Hematopoietic multipotent progenitor cell treated with erythropoietin and hydrocortisone succinate and interleukin-3 and kit ligand, for 15 days (in vitro differentiated cells): ENCODE measurements around the gene SPA17.
A peak's percentile ranks its signal among the peaks of the same experiment; 100 is the strongest.

Experiments used
- DNase-seq: peaks from one replicate; pipeline ENCODE4 v3.0.0-alpha.2; 2015; ENCODE audit warnings: low spot score

Gene SPA17

GRCh38 chr11:124673333-124674167 is at the start of gene SPA17, which contains the start of gene SIAE:
Gene SPA17, plus strand, starts transcription at chr11:124673904. Its CDS starts 1,361 bp downstream, at chr11:124675265.
Gene SIAE, minus strand, starts transcription at chr11:124673739. Its CDS starts 31 bp downstream, at chr11:124673708.
- DNase-seq = peak; percentile 87

DNA sequence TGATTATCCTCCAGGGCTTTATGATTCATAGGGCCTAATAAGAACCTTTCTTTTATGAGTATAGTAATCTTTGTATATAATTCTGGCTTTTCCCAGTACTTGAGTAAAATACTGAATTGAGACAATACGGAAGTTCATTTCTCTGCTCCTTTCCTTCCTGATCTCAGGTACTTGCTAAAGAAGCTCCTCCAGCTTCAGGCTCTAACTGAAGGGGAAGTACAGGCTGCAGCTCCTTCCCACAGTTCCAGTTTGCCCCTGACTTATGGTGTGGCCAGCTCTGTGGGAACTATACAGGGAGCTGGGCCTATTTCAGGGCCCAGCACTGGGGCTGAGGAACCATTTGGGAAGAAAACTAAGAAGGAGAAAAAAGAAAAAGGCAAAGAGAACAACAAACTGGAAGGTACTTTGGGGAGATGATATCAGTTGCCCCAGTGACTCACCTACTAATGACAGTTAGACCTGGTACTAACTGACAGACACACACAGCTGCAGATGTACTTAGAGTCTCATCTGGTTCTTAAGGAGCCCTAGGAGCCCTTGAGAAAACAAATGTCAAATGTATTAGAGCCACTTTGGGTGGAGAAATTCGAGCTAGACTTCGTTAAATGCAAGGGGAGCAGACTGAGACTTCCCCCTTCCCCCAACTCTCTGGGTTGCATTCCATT is 48.1 kb upstream of the SPA17 start:
- DNase-seq = no peak

GRCh38 chr11:124627546-124627945 is 46.2 kb upstream of the SPA17 start:
- DNase-seq = no peak

GRCh38 chr11:124629961-124630360 is 43.7 kb upstream of the SPA17 start:
- DNase-seq = no peak

DNA sequence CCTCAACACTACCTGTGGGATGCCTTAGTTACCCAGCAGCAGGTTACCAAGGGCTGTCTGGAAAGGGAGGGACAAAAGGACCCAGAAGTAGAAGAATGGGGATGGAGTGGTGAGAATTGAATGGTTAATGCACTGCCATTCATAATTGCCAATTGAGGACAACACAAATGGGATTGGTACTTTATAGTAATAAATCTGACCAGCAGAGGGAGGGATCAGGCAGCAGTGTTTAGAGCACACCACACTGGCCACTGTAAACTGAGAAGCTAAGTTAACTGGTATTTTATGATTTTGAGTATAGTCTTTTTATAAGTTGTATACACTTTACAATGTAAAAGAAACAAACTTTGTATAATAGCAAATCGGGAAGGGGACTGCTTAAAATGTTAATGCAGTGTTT is 40.3 kb upstream of the SPA17 start:
- no peak for DNase-seq

- DNase-seq = no peak
Observed at GRCh38 chr11:124635932-124636331, 37.8 kb upstream of the SPA17 start.

- no peak for DNase-seq
Observed at GRCh38 chr11:124638500-124638899, 35.2 kb upstream of the SPA17 start.

DNA sequence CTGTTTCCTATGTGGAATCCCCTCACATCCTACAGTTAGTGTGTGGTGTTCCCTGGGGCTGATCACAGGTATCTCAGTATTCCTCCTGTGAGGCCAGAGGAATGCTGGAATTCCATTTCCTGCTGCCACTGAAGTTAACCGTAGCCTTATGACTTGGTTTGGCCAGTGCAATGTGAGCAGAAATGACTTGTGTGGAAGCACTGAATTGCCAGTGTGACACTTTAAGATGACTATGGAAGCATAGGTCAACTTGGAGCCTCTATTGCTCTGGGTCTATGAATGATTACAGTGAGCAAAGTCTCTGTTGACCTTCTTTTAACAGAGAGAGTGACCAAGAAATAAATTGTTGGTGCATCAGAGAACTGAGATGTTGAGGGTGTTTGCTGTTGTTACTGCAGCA is 34.5 kb upstream of the SPA17 start:
- no peak for DNase-seq

DNA sequence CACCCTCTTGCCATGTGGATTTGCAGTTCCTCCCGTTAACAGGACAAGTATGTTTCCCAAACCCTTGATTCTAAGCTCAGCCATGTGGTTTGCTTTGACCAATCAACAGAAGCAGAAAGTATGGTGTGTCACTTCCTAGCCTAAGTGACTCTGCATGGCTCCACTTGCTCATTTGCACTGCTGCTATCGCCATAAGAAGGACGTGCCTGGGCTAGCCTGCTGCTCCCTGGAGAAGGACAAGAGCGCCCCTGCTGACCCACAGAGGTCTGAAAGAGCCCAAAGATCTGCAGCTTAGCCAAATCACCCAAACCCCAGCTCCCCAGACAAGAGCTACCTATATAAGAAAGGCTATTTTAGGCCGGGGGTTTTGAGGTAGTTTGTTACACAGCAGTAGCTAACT is 33.0 kb upstream of the SPA17 start:
- no peak for DNase-seq

DNA sequence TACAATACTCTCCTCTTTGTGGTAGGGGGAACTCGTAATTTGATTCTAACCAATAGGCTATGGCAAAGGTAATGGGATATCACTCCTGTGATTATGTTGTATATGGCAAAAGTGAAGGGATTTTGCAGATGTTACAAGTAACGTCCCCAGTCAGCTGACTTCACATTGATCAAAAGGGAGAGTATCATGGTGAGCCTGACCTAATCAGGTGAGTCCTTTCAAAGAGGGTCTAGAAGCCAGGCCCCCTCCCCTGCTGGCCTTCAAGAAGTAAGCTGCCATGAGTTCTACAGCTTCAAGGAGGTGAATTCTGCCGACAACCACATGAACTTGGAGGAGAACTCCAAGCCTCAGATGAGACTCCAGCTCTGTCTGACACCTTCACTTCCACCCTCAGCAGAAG is 31.1 kb upstream of the SPA17 start:
- DNase-seq = no peak

- DNase-seq = no peak
Observed at GRCh38 chr11:124643042-124643604, 30.6 kb upstream of the SPA17 start.

DNA sequence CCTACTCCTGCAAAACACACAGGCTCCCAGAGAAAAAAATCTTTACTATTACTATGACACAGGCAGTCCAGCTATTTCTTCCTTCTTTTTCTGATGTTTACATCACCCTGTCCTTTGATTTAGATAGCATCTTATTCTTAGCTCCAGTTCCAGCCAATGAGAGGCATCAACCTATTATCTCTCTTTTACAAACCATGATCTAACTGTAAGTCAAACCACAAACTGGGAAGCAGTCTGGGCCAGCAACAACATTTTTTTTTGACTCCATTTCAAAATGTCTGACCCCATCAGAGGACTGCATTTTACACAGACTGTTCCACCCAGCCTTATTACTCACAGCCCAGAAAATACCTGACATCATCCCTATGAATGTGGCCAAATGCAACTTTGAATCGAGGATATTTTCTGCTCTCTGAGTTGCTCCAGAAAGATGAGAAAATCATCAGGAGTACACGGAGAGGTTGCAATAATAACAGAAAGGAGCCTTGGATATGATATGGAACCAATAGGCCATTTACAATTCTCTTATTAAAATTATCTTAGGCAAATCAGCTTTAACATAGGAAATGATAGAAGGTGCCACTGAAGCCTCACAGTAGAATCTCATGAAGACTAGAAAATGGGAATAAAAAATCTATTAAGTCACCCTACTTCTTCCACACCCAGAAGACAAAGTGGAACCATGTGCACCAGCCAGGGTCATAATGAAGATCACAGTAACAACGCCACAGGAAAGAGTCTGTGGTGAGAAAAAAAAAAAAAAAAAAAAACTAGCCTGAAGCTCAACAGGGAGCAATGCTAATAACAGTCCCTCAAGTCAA is 29.9 kb upstream of the SPA17 start:
- no peak for DNase-seq

DNA sequence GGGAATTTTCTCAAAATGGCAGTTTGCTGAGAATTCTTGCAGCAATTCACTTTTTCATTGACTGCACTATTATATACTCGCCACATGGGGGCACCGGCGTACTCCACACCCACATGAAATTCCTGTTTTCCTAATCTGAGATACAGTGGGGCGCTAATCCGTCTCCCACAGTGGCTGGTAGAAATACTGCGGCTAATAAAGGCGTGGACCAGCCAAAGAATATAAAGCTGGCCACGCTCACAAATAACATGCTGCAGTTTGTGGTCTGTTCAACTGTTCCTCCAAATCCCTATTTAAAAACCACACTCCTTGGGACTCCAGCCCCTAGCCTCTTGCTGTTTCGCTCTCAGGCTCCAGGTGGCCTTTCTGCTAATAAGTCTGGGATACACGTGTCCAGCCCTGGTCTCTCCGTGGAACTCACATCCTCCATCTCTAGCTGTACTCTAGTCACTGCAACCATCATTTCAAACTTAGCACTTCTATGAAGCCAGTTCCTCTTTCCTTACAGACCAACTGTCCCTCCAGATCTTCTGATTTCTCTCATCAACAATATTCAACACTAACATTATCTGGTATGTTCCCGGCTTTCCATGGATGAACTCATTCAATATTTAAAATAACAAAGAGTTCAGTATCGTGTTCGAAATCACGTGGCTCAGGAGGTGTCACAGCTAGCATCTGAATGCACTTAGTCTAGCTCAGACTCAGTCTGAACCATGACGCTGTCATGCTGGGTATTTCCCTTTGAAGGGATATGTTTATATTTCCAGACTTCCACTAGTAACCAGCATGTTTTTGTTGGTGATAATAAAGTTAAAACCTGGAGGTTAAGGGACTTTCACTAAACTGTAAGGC is 29.1 kb upstream of the SPA17 start:
- peak; percentile 61 for DNase-seq

DNA sequence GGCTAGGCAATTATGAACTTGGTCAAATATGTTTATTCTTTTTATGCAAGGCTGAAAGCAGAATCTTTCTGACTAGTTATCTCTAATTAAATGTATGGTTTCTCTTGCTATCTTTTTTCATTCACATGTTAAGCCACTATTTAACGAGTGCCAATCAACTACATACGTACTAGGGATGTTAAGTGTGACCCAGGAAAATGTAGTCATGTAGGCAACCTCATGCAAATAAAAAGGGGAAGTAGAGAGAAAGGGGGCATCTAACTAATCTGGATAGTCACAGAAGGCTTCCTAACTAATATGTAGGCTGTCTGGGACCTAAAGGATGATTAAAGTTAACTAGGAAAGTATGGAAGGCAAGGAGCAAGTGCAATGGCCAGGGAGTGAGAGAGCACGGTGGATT is 27.6 kb upstream of the SPA17 start:
- no peak for DNase-seq

DNA sequence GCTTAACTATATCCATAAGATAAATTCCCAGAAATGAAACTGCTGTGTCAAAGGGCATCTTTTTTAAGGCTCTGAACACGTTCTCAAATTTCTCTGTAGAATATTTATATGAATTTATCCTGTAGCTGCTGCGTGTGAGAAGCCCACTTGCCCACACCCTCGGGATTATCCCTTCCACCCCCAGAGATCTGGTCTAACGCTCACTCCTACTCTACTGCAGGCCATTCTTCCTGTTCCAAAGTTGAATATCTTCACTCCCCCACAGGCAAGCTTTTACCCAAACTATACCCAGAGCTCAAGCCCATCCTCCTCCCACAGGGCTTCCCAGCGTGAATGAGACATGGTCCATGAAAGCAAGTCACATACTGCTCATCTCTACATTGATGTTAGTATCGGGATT is 25.1 kb upstream of the SPA17 start:
- no peak for DNase-seq

DNA sequence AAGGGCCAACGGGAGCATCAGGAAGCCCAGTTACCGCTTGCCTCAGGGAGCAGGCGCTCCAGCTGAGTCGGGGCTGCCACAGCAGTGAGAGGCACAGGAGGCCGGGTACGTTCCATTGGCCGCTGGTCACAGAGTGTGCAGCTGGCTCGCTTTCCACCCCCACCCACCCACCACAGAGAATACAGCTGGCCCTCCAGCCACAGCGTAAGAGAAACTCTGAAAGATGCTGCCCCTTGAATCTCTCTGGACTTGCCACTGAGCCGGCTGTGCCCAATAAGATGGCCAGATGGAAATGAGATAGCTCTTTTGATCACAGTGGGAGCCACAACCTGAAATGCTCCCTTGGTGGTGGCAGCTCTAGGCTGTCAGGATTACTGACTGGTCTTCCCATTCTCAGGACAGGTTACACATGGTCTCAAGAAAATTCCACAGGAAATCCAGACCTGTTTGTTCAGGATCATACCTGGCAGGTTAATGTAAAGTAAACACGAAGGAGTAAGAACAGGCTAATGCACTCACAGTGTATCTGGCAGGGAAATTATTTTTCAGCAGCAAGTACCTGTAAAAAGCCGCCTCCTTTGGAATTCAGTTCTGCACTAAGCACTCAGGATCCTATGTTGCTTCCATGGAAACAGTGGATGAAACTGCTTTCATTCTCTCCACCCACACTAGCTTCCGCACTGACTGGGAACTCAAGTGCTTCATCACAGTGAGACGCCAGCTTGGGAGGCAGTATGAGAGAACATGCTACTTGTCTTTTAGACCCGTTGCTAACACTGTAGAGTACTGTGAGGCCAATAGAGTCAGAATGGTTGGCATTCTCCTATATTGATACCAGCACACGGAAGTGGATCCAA is 16.7 kb upstream of the SPA17 start:
- DNase-seq = no peak

DNA sequence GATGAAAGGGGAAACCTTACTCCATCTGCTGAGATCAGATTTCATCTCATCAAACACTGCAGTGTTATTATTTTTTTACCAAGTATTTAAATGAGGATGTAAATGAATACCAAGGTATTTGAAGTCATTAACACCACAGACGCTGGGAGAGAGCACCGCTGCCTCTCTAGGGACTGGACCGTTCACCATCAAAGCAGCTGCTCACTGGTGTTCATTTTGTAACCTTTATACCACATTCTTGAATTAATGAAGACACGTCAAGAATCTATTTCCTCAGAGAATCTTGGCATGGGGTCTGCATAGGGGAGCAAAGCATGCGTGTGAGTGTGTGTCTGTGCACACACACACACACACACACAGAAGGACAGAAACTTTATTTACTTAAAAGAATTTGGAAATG is 15.8 kb upstream of the SPA17 start:
- DNase-seq = no peak

- DNase-seq = no peak
Observed at GRCh38 chr11:124658501-124658900, 15.2 kb upstream of the SPA17 start.

DNA sequence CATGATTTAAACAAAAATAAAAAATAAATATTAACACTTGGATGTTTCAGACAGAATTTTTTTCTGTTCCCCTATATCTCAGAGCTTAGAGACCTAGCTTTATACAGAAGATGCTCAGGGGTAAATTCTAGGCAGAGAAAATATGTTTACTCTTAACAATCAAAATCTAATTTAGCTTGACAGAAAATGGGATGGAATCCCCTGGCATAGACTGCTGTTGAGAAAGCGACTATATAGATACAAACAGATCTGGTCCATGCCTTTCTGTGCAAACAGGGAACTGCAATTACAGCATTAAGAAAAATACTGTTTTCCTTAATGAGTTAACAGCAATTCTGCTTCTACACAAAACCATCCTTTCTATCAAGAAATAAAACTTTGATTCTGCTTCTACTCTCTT is 14.7 kb upstream of the SPA17 start:
- no peak for DNase-seq

- no peak for DNase-seq
Observed at GRCh38 chr11:124661553-124661952, 12.2 kb upstream of the SPA17 start.
